HG03095 (cell line): ENCODE data around the gene SLC35E3.
"Not testable (repeated sequence)": the region's sequence is repeated elsewhere in the genome, so short reads cannot be mapped to it uniquely, and the experiment has no call there.

Experiments
- ATAC-seq: cut with Tn5 transposase; IDR thresholded peaks from one replicate; pipeline ENCODE4 v1.9.1; 2021; ENCODE audit warnings: moderate library complexity; ENCODE audit not compliant: unreplicated experiment

Gene SLC35E3

GRCh38 chr12:68811573-68811972 lies 65.6 kb downstream of the SLC35E3 start:
- ATAC-seq: not testable (repeated sequence)

GRCh38 chr12:68812553-68813241 lies 66.7 kb downstream of the SLC35E3 start:
- no peak for ATAC-seq

GRCh38 chr12:68813242-68813593 lies 67.2 kb downstream of the SLC35E3 start:
- ATAC-seq: no peak

- ATAC-seq: no peak
Measured at GRCh38 chr12:68814490-68815231, 68.7 kb downstream of the SLC35E3 start.

- no peak for ATAC-seq
Measured at GRCh38 chr12:68815232-68815927, 69.4 kb downstream of the SLC35E3 start.

- ATAC-seq: no peak
Measured at GRCh38 chr12:68815928-68816800, 70.2 kb downstream of the SLC35E3 start.

- ATAC-seq: not testable (repeated sequence)
Measured at GRCh38 chr12:68819481-68819880, 73.5 kb downstream of the SLC35E3 start.

- no peak for ATAC-seq
Measured at GRCh38 chr12:68821357-68822188, 75.6 kb downstream of the SLC35E3 start.

GRCh38 chr12:68823696-68824095 lies 77.7 kb downstream of the SLC35E3 start:
- no peak for ATAC-seq

- ATAC-seq: no peak
Measured at GRCh38 chr12:68824131-68824530, 78.2 kb downstream of the SLC35E3 start.

- no peak for ATAC-seq
Measured at GRCh38 chr12:68824597-68825250, 78.7 kb downstream of the SLC35E3 start.

- no peak for ATAC-seq
Measured at GRCh38 chr12:68825569-68826217, 79.7 kb downstream of the SLC35E3 start.

- ATAC-seq: no peak
Measured at GRCh38 chr12:68827895-68828671, 82.1 kb downstream of the SLC35E3 start.

- no peak for ATAC-seq
Measured at GRCh38 chr12:68828672-68829068, 82.7 kb downstream of the SLC35E3 start.
